ENCODE results near the gene PALMD.

The PALMD gene

GRCh38 chr1:99622702-99623347, 23.1 kb upstream of the PALMD start:
- no peaks in the 10 kb centered on the region for H3K36me3 ChIP-seq
- H3K9me3 ChIP-seq = no peaks in the 10 kb centered on the region
- TF ChIP-seq, protein P1, sequence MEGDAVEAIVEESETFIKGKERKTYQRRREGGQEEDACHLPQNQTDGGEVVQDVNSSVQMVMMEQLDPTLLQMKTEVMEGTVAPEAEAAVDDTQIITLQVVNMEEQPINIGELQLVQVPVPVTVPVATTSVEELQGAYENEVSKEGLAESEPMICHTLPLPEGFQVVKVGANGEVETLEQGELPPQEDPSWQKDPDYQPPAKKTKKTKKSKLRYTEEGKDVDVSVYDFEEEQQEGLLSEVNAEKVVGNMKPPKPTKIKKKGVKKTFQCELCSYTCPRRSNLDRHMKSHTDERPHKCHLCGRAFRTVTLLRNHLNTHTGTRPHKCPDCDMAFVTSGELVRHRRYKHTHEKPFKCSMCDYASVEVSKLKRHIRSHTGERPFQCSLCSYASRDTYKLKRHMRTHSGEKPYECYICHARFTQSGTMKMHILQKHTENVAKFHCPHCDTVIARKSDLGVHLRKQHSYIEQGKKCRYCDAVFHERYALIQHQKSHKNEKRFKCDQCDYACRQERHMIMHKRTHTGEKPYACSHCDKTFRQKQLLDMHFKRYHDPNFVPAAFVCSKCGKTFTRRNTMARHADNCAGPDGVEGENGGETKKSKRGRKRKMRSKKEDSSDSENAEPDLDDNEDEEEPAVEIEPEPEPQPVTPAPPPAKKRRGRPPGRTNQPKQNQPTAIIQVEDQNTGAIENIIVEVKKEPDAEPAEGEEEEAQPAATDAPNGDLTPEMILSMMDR (IDR thresholded peaks at IDR 0.05) = no peak
- no peak overlapping the region for H3K4me3 ChIP-seq (ENCODE audit: low read depth in 1 of 2, low read length in 1 of 2)
- no peaks in the 10 kb centered on the region for H3K27me3 ChIP-seq
- no peaks in the 10 kb centered on the region for H3K4me1 ChIP-seq (ENCODE audit: control insufficient read depth in 1 of 2, insufficient read depth in 1 of 2, low read depth in 1 of 2, low read length in 1 of 2)
- H3K27ac ChIP-seq = no peak overlapping the region

GRCh38 chr1:99623554-99623953, 22.4 kb upstream of the PALMD start:
- H3K4me1 ChIP-seq (ENCODE audit: control insufficient read depth in 1 of 2, insufficient read depth in 1 of 2, low read depth in 1 of 2, low read length in 1 of 2) = no peaks in the 10 kb centered on the region
- no peaks in the 10 kb centered on the region for H3K27me3 ChIP-seq
- TF ChIP-seq, protein P1 (IDR thresholded peaks at IDR 0.05) = no peak
- no peak overlapping the region for H3K27ac ChIP-seq
- no peaks in the 10 kb centered on the region for H3K36me3 ChIP-seq
- H3K4me3 ChIP-seq (ENCODE audit: low read depth in 1 of 2, low read length in 1 of 2) = no peak overlapping the region
- no peaks in the 10 kb centered on the region for H3K9me3 ChIP-seq

DNA sequence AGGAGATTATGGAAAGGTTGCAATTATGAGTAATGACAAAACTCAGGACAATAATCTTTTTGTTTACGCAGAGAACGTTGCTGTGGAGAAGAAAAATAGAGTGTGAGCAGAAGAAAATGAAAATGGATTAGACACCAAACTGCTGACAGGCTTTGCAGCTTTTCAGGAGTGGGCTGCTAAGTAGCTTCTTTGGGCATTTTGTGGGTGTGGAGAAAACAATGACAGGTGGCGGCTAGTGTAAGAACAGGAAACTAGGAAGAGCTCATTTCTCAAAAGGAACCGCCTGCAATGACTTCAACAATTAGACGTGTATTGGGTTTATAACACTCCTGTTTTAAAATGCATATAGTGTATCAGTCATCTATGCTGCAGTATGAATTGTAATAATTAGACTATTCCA, 18.3 kb upstream of the PALMD start:
- Histone ChIP-seq H3K27ac (no peak overlapping the region), H3K4me1 (ENCODE audit: control insufficient read depth in 1 of 2, insufficient read depth in 1 of 2, low read depth in 1 of 2, low read length in 1 of 2) (no peaks in the 10 kb centered on the region), H3K27me3 (no peaks in the 10 kb centered on the region), H3K4me3 (ENCODE audit: low read depth in 1 of 2, low read length in 1 of 2) (no peak overlapping the region), H3K36me3 (no peaks in the 10 kb centered on the region), H3K9me3 (no peaks in the 10 kb centered on the region)
- TF ChIP-seq, protein P1 (IDR thresholded peaks at IDR 0.05) = no peak

DNA sequence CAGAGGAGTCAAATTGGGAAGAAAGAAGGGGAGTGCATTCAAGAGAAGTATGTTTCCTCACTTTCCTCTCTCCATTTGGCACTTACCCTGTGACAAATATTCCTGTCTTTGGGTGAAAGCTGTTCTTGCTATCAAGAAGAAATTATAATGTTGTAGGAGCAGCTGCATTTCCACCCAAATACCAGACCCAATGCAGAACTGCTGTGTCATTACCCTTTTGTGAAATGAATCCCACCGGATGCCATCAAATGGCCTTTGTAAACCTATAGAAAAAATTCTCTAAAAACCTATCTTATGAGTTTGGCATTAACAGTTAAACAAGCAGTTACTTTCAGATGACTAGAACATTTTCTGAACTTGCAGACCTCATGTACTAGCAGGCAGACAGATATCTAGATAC, 16.7 kb upstream of the PALMD start:
- Histone ChIP-seq H3K36me3 (no peaks in the 10 kb centered on the region), H3K9me3 (no peaks in the 10 kb centered on the region), H3K4me3 (ENCODE audit: low read depth in 1 of 2, low read length in 1 of 2) (no peak overlapping the region), H3K27me3 (no peaks in the 10 kb centered on the region), H3K27ac (no peak overlapping the region), H3K4me1 (ENCODE audit: control insufficient read depth in 1 of 2, insufficient read depth in 1 of 2, low read depth in 1 of 2, low read length in 1 of 2) (no peaks in the 10 kb centered on the region)
- TF ChIP-seq, protein P1 (IDR thresholded peaks at IDR 0.05) = no peak

DNA sequence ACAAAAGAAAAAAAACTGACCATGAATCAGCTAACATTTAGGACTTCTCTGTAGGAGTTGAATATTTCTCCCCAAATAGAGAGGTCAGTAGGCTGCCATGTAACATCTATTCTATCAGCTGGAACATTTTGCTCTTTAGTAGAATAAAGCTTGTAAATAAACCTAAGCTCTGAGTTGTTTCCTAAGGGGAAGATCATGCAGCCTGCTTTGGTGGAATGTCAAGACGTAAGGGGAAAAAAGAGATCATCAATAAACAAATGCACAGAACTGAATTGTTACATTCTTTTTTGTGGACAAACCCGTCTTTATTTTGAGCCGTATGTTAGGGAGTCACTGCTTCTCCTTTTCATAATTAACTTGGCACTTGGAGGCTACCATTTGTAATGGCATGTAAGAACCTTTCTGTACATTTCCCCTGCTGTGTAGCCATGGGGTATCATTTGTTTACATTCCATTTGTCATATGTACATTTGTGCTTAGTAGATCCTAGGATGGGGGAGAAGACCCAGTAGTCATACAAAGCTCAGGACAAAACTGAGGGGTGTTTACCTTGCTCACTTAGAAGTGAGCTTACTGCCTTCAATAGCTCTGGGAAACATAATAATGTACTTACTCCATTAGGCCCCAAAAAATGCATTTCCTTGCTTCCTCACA, 10.8 kb upstream of the PALMD start:
- H3K27me3 ChIP-seq = no peaks in the 10 kb centered on the region
- H3K36me3 ChIP-seq = no peaks in the 10 kb centered on the region
- H3K4me1 ChIP-seq (ENCODE audit: control insufficient read depth in 1 of 2, insufficient read depth in 1 of 2, low read depth in 1 of 2, low read length in 1 of 2) = no peaks in the 10 kb centered on the region
- TF ChIP-seq, protein P1 (IDR thresholded peaks at IDR 0.05) = no peak
- no peak overlapping the region for H3K4me3 ChIP-seq (ENCODE audit: low read depth in 1 of 2, low read length in 1 of 2)
- no peaks in the 10 kb centered on the region for H3K9me3 ChIP-seq
- H3K27ac ChIP-seq = no peak overlapping the region

All from neutrophil (primary cell).